HCT116 (cell line): Measurements from ENCODE around the gene NIPAL4. TPM values are rescaled to one million over a fixed set of nuclear protein-coding genes. Genes with fewer than 3 reads are reported as not detected.

Experiments used
- ATAC-seq: fragments of 200-7000 bp; cut with Tn5 transposase; 2 replicates; pipeline ENCODE4 v1.9.1; 2020; ENCODE audit warnings: mild to moderate bottlenecking, moderate library complexity
- BruUV-seq: library from RNA; stranded (reverse); fragments of 400-500 nt; replicated peaks from 2 replicates; lab custom pipeline; 2021; lab: Mats Ljungman, UMichigan
- CTCF ChIA-PET: fragments of 300-600 bp; sonication (Branson Sonifier 250); formaldehyde crosslinking; loops from one replicate; lab custom pipeline; 2021; ENCODE audit warnings: antibody characterized with exemption; lab: Charles Lee
- POLR2A ChIA-PET: fragments of 300-600, 350-600 bp; sonication (Branson Sonifier 250); formaldehyde crosslinking; loops from one replicate; lab custom pipeline; 2021; ENCODE audit warnings: antibody characterized with exemption; lab: Charles Lee
- RAD21 ChIA-PET, 2 experiments: fragments of 300-600 bp; sonication (Branson Sonifier 250); formaldehyde crosslinking; loops; one replicate each; lab custom pipeline; 2023; ENCODE audit warnings: low total read pairs in 2 of 2; ENCODE audit not compliant: uncharacterized antibody in 2 of 2, unreplicated experiment in 2 of 2, low non-redundant PET in 1 of 2; lab: Charles Lee
- DNase-seq: peaks from one replicate; pipeline ENCODE4 v3.0.0-alpha.2; 2010; ENCODE audit warnings: low read depth, low spot score
- H2AFZ ChIP-seq: fragments of 200-600 bp; shearing (Covaris generic), sonication (generic); 2 replicates; pipeline ENCODE4 v1.6.1; 2017; ENCODE audit warnings: low read depth, mixed run types, mixed read lengths, antibody characterized with exemption, low read length; ENCODE audit not compliant: poor library complexity, severe bottlenecking
- H3K27ac ChIP-seq: 2 replicates; pipeline ENCODE4 v1.5.1; 2012; ENCODE audit warnings: low read depth, low read length
- H3K27me3 ChIP-seq: fragments of 200-600 bp; sonication (generic); 2 replicates; pipeline ENCODE4 v1.6.1; 2016; ENCODE audit warnings: mixed run types, low read length, mixed read lengths; ENCODE audit not compliant: insufficient read depth
- H3K36me3 ChIP-seq, 2 experiments: fragments of 200-500 bp in 1 of 2; fragments of 200-600 bp in 1 of 2; sonication (Bioruptor generic) in 1 of 2; sonication (generic) in 1 of 2; 2 replicates each; pipeline versions ENCODE4 v1.5.1 to v1.6.1; 2014 to 2016; ENCODE audit warnings: low read length in 2 of 2, inconsistent platforms in 1 of 2, mixed read lengths in 1 of 2, mixed run types in 1 of 2; ENCODE audit not compliant: insufficient read depth in 2 of 2, control insufficient read depth in 1 of 2
- H3K4me1 ChIP-seq, 2 experiments: fragments of 200-600 bp in 1 of 2; sonication (generic) in 1 of 2; 2 replicates each; pipeline versions ENCODE4 v1.5.1 to v1.6.1; 2012 to 2017; ENCODE audit warnings: low read length in 2 of 2, inconsistent platforms in 1 of 2, mild to moderate bottlenecking in 1 of 2, mixed read lengths in 1 of 2, mixed run types in 1 of 2, moderate library complexity in 1 of 2; ENCODE audit not compliant: insufficient read depth in 2 of 2, control insufficient read depth in 1 of 2
- H3K4me2 ChIP-seq: fragments of 200-600 bp; sonication (generic); 2 replicates; pipeline ENCODE4 v1.6.1; 2017; ENCODE audit warnings: mixed run types, low read length, mixed read lengths
- H3K4me3 ChIP-seq, 2 experiments: fragments of 200-600 bp in 1 of 2; sonication (generic) in 1 of 2; replicated peaks in 1 of 2; 2 replicates each; pipeline ENCODE4 v1.5.1; 2011 to 2016; ENCODE audit warnings: low read length in 2 of 2, control low read depth in 1 of 2, low read depth in 1 of 2, mild to moderate bottlenecking in 1 of 2, mixed read lengths in 1 of 2, mixed run types in 1 of 2
- H3K79me2 ChIP-seq: fragments of 200-600 bp; sonication (generic); 2 replicates; pipeline ENCODE4 v1.6.1; 2017; ENCODE audit warnings: mild to moderate bottlenecking, mixed run types, low read length, moderate library complexity, mixed read lengths; ENCODE audit not compliant: insufficient read depth
- H3K9ac ChIP-seq: fragments of 200-600 bp; sonication (generic); 2 replicates; pipeline ENCODE4 v1.6.1; 2016; ENCODE audit warnings: low read length, mixed read lengths
- H3K9me2 ChIP-seq: fragments of 200-600 bp; sonication (generic), shearing (Covaris generic); 2 replicates; pipeline ENCODE4 v1.6.1; 2017; ENCODE audit warnings: mixed run types, mild to moderate bottlenecking, moderate library complexity; ENCODE audit not compliant: insufficient read depth
- H3K9me3 ChIP-seq, 2 experiments: fragments of 200-500 bp in 1 of 2; fragments of 200-600 bp in 1 of 2; sonication (Bioruptor generic) in 1 of 2; sonication (generic) in 1 of 2; 2 replicates each; pipeline ENCODE4 v1.6.1; 2014 to 2017; ENCODE audit warnings: low read length in 2 of 2, mixed read lengths in 2 of 2, inconsistent platforms in 1 of 2, low read depth in 1 of 2, mild to moderate bottlenecking in 1 of 2, mixed run types in 1 of 2, moderate library complexity in 1 of 2; ENCODE audit not compliant: control insufficient read depth in 1 of 2, insufficient read depth in 1 of 2
- H4K20me1 ChIP-seq: fragments of 200-600 bp; sonication (generic), shearing (Covaris generic); 2 replicates; pipeline ENCODE4 v1.6.1; 2017; ENCODE audit warnings: mixed run types, mild to moderate bottlenecking, moderate library complexity; ENCODE audit not compliant: insufficient read depth
- CBX3 ChIP-seq: IDR thresholded peaks from 2 replicates; pipeline ENCODE4 v1.6.1; 2012; ENCODE audit warnings: low read depth
- EGR1 ChIP-seq: IDR thresholded peaks from 2 replicates; pipeline ENCODE4 v1.6.1; 2012; ENCODE audit warnings: low read depth
- ELF1 ChIP-seq: IDR thresholded peaks from 2 replicates; pipeline ENCODE4 v1.6.1; 2012; ENCODE audit warnings: low read depth, borderline replicate concordance
- EZH2 ChIP-seq: fragments of 200-600 bp; sonication (generic); IDR thresholded peaks from 2 replicates; pipeline ENCODE4 v1.6.1; 2017; ENCODE audit warnings: antibody characterized with exemption, mixed run types
- EZH2phosphoT487 ChIP-seq: fragments of 200-600 bp; IDR thresholded peaks from 2 replicates; pipeline ENCODE4 v1.6.1; 2018; ENCODE audit warnings: antibody characterized with exemption, borderline replicate concordance
- POLR2A ChIP-seq: IDR thresholded peaks from 2 replicates; pipeline ENCODE4 v1.7.0; 2011; ENCODE audit warnings: borderline replicate concordance; ENCODE audit not compliant: insufficient read depth, insufficient read length; ENCODE audit errors: extremely low read depth
- SIN3A ChIP-seq: IDR thresholded peaks from 2 replicates; pipeline ENCODE4 v1.6.1; 2012; ENCODE audit warnings: low read depth
- SP1 ChIP-seq: IDR thresholded peaks from 2 replicates; pipeline ENCODE4 v1.6.1; 2012; ENCODE audit warnings: low read depth
- SRF ChIP-seq: IDR thresholded peaks from 2 replicates; pipeline ENCODE4 v1.6.1; 2012; ENCODE audit warnings: low read depth
- TCF7L2 ChIP-seq: IDR thresholded peaks from 2 replicates; pipeline ENCODE4 v1.7.0; 2011; ENCODE audit warnings: borderline replicate concordance, inconsistent platforms; ENCODE audit not compliant: insufficient read depth, insufficient read length; ENCODE audit errors: extremely low read depth
- YY1 ChIP-seq: IDR thresholded peaks from 2 replicates; pipeline ENCODE4 v1.6.1; 2011; ENCODE audit warnings: low read length, low read depth, moderate library complexity, mild to moderate bottlenecking; ENCODE audit not compliant: insufficient replicate concordance; ENCODE audit errors: extremely low read depth
- ZNF274 ChIP-seq: fragments of 200-500 bp; sonication (Bioruptor generic); IDR thresholded peaks from 2 replicates; pipeline ENCODE4 v1.6.1; 2014; ENCODE audit warnings: mild to moderate bottlenecking, low read depth, low read length, inconsistent platforms
- intact Hi-C: fragments of 100-400 bp; cut with micrococcal nuclease; formaldehyde crosslinking; loops from 2 replicates; pipeline ENCODE4 v1.10.0; 2022
- total RNA-seq: library from RNA; stranded (reverse); gene quantifications from one replicate; pipeline ENCODE4 v1.2.1, GENCODE V29; 2021; ENCODE audit not compliant: unreplicated experiment
- TF ChIP-seq, protein P1 (sequence below), 3 experiments: fragments of 200-600 bp in 1 of 3; sonication (generic) in 1 of 3; IDR thresholded peaks in 2 of 3; conservative IDR thresholded peaks in 1 of 3; 2 replicates each; pipeline ENCODE4 v1.5.1; 2012 to 2017; ENCODE audit warnings: low read depth in 2 of 3, low read length in 2 of 3, antibody characterized with exemption in 1 of 3, borderline replicate concordance in 1 of 3, control low read depth in 1 of 3, mild to moderate bottlenecking in 1 of 3, mixed read lengths in 1 of 3, mixed run types in 1 of 3, moderate library complexity in 1 of 3; ENCODE audit not compliant: insufficient read depth in 1 of 3

Gene NIPAL4
- total RNA-seq, 1 experiment from 2014 or later, result 0.12 TPM

DNA sequence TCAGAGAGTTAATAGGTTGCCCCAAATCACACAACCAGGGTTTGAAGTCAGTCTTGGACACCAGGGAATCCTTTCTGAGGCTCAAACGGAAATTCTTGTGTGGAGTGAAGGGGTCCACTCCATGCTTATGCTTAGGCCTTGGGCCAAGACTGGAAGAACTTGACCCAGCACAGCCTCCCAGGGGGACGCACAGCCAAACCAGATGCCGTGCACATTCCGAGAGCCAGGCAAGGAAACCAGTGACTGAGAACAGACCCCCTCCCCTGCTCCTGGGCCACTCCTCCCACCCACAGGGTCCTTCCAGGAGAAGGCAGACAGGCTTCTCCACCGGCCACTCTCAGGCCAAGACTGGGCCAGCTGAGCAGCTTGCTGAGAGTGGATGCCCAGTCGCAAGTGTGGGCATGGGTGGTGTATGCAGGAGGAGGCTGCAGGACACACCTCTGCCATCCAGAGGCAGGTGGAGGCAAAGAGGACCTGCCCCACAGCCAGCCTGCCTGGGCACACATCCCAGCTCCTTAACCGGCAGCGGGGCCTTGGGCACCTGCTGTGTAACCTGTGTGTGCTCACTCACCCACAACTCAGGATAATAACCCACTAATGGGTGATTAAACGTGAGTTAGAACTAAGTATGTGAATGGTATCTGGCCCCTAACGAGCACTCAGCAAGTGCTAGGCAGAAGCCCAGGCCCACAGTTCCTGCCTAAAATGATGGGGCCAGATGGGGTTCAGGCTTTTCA is 38.0 kb downstream of the NIPAL4 start:
- no peak overlapping the region for H3K27ac ChIP-seq
- no peaks in the 10 kb centered on the region for H3K27me3 ChIP-seq
- DNase-seq (no peak), ATAC-seq (peak; percentile 40; the same call in 1 of the 2 replicates)
- TF ChIP-seq ELF1 (no peak), SRF (no peak), TCF7L2 (no peak), SP1 (no peak), YY1 (no peak), EGR1 (no peak), SIN3A (no peak), POLR2A (no peak), EZH2 (no peak), EZH2phosphoT487 (no peak), ZNF274 (no peak), CBX3 (no peak)
- TF ChIP-seq, protein P1, sequence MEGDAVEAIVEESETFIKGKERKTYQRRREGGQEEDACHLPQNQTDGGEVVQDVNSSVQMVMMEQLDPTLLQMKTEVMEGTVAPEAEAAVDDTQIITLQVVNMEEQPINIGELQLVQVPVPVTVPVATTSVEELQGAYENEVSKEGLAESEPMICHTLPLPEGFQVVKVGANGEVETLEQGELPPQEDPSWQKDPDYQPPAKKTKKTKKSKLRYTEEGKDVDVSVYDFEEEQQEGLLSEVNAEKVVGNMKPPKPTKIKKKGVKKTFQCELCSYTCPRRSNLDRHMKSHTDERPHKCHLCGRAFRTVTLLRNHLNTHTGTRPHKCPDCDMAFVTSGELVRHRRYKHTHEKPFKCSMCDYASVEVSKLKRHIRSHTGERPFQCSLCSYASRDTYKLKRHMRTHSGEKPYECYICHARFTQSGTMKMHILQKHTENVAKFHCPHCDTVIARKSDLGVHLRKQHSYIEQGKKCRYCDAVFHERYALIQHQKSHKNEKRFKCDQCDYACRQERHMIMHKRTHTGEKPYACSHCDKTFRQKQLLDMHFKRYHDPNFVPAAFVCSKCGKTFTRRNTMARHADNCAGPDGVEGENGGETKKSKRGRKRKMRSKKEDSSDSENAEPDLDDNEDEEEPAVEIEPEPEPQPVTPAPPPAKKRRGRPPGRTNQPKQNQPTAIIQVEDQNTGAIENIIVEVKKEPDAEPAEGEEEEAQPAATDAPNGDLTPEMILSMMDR (IDR thresholded peaks at IDR 0.05 in 2 of 3, conservative IDR thresholded peaks at IDR 0.05 in 1 of 3; ENCODE audit: borderline replicate concordance in 1 of 3, insufficient read depth in 1 of 3, low read depth in 2 of 3, low read length in 2 of 3), result no peak
- no peaks in the 10 kb centered on the region for H4K20me1 ChIP-seq
- no peak overlapping the region for H3K9ac ChIP-seq
- BruUV-seq, result no TSS peak
- no peaks in the 10 kb centered on the region for H3K4me1 ChIP-seq
- ChIA-PET CTCF (no interaction called here), POLR2A (no interaction called here), RAD21 (no interaction called here)
- peaks cover 7 to 19% of the 10 kb centered on the region in 2 experiments; a peak in 3 of 4 replicates for H3K36me3 ChIP-seq
- no peak overlapping the region for H2AFZ ChIP-seq
- no peaks in the 10 kb centered on the region for H3K79me2 ChIP-seq
- H3K4me2 ChIP-seq, result no peak overlapping the region
- H3K4me3 ChIP-seq, result no peak overlapping the region
- H3K9me2 ChIP-seq, result no peaks in the 10 kb centered on the region
- intact Hi-C loops, result no loop called here
- no peaks in the 10 kb centered on the region for H3K9me3 ChIP-seq
